ENCODE measurements around the gene IFNG.

The IFNG gene

DNA sequence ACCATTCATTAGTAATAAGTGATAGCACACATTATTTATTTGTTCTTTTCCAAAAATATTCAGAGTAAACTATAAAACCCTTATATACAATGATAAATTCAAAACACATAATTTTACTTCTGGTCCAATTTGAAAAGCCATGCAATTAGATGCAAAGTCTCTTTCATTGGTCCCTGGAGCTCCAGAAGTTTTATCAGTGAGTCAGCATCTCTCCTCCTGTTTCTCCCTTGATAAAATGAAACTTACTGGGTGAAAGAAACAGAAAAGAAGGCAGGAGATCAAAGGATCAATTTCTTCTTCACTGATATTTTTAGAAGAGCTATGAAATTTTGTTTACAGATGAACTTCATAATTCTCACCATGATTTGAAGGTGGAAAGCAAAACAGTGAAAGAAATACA is 47.5 kb downstream of the IFNG start:
- TF ChIP-seq POLR2AphosphoS5 (IDR thresholded peaks at IDR 0.05; ENCODE audit: low read depth, low read length) (no peak), POLR2A (IDR thresholded peaks at IDR 0.05; ENCODE audit: low read depth, low read length) (no peak), TAF1 (IDR thresholded peaks at IDR 0.05; ENCODE audit: borderline replicate concordance, low read depth, low read length) (no peak)
- no peak for FAIRE-seq
- no peak for DNase-seq (ENCODE audit: insufficient read length)

GRCh38 chr12:68109444-68110217 is 49.9 kb downstream of the IFNG start:
- no peak for TF ChIP-seq POLR2A (IDR thresholded peaks at IDR 0.05; ENCODE audit: low read depth, low read length)
- TF ChIP-seq POLR2AphosphoS5 (IDR thresholded peaks at IDR 0.05; ENCODE audit: low read depth, low read length): no peak
- no peak for TF ChIP-seq TAF1 (IDR thresholded peaks at IDR 0.05; ENCODE audit: borderline replicate concordance, low read depth, low read length)
- FAIRE-seq: no peak
- DNase-seq (ENCODE audit: insufficient read length): no peak

DNA sequence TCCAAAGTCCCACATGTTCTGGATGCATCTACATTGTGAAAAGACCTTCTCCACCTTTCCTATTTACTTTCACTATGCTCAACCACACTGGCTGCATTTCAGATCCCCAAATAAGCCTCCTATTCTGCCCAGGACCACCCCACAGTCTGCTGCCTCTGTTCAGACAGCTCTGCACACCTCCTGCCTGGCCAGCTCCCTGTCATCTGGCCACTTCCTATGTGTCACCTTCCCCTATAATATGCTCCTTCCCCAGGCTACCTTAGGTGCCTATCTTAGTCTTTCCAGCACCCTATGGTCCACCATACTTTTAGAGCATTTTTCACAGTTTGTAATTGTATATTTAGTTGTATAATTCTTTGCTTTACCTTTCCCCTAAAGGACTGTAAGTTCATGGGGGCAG is 50.5 kb downstream of the IFNG start:
- TF ChIP-seq TAF1 (IDR thresholded peaks at IDR 0.05; ENCODE audit: borderline replicate concordance, low read depth, low read length) (no peak), POLR2A (IDR thresholded peaks at IDR 0.05; ENCODE audit: low read depth, low read length) (no peak), POLR2AphosphoS5 (IDR thresholded peaks at IDR 0.05; ENCODE audit: low read depth, low read length) (no peak)
- no peak for FAIRE-seq
- no peak for DNase-seq (ENCODE audit: insufficient read length)

DNA sequence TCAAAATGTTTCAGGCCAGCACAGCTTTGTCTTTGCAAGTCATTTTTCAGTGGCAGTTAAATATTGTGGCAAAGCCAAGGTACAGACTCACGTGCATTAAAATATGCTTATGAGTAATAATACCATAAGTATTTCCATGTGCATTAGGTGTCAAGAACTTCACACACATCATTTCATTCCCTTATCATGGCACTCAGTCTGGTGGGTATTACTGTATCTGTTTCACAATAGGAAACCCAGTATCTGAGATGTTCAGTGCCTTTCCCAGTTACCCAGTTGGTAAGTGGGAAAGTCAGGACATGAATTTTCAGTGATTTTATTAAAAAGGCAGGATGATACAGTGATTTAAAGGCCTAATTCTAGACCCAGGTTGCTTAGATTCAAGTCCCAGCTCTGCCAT is 52.9 kb downstream of the IFNG start:
- FAIRE-seq (no peak), DNase-seq (ENCODE audit: insufficient read length) (no peak)
- TF ChIP-seq POLR2AphosphoS5 (IDR thresholded peaks at IDR 0.05; ENCODE audit: low read depth, low read length) (no peak), POLR2A (IDR thresholded peaks at IDR 0.05; ENCODE audit: low read depth, low read length) (no peak)

DNA sequence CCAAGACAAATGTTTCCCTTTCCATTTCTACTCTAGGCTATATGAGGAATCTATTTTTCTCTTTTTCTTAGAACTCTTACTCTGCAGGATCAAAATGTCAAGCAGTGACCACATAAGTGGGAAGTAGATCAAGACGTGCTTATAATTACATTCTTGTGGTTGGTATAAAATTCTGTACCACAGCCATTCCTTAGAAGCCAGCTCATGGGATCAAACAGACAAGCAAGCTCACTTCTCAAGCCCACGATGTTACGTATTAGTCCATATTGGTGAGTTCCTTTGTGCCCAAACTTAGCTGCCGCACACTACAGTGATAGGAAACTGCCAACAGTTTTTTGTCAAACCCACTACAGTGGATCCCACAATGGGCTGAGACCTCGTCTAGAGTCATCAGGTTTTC is 53.4 kb downstream of the IFNG start:
- FAIRE-seq (no peak), DNase-seq (ENCODE audit: insufficient read length) (no peak)
- no peak for TF ChIP-seq POLR2AphosphoS5 (IDR thresholded peaks at IDR 0.05; ENCODE audit: low read depth, low read length)
- TF ChIP-seq TAF1 (IDR thresholded peaks at IDR 0.05; ENCODE audit: borderline replicate concordance, low read depth, low read length): no peak
